GM19328 (cell line): Measurements from ENCODE around the gene ARFGAP1.

Source experiments
- ATAC-seq: cut with Tn5 transposase; IDR thresholded peaks from one replicate; pipeline ENCODE4 v1.9.1; 2021; ENCODE audit warnings: mild to moderate bottlenecking, moderate library complexity; ENCODE audit not compliant: unreplicated experiment

Gene ARFGAP1

GRCh38 chr20:63276956-63277355 is 4.3 kb downstream of the ARFGAP1 start:
- no peak for ATAC-seq

- no peak for ATAC-seq
Measured at GRCh38 chr20:63277466-63278272, 5.1 kb downstream of the ARFGAP1 start.

GRCh38 chr20:63278661-63279060 is 6.0 kb downstream of the ARFGAP1 start:
- no peak for ATAC-seq

GRCh38 chr20:63279931-63280330 is 7.3 kb downstream of the ARFGAP1 start:
- no peak for ATAC-seq

- no peak for ATAC-seq
Measured at GRCh38 chr20:63280371-63280770, 7.8 kb downstream of the ARFGAP1 start.

GRCh38 chr20:63280929-63281545 is 8.4 kb downstream of the ARFGAP1 start:
- no peak for ATAC-seq

- ATAC-seq = no peak
Measured at GRCh38 chr20:63281742-63282665, 9.4 kb downstream of the ARFGAP1 start.

- no peak for ATAC-seq
Measured at GRCh38 chr20:63282946-63283345, 10.3 kb downstream of the ARFGAP1 start.

GRCh38 chr20:63283397-63284082 is 10.9 kb downstream of the ARFGAP1 start:
- no peak for ATAC-seq

- ATAC-seq = no peak
Measured at GRCh38 chr20:63284083-63284440, 11.4 kb downstream of the ARFGAP1 start.

- no peak for ATAC-seq
Measured at GRCh38 chr20:63284544-63284949, 11.9 kb downstream of the ARFGAP1 start.

- no peak for ATAC-seq
Measured at GRCh38 chr20:63284981-63285524, 12.4 kb downstream of the ARFGAP1 start.

- ATAC-seq = no peak
Measured at GRCh38 chr20:63285636-63286615, 13.3 kb downstream of the ARFGAP1 start.

- no peak for ATAC-seq
Measured at GRCh38 chr20:63286781-63287696, 14.4 kb downstream of the ARFGAP1 start.

GRCh38 chr20:63287697-63288580 is 15.3 kb downstream of the ARFGAP1 start:
- ATAC-seq = no peak

GRCh38 chr20:63288581-63289251 is 16.1 kb downstream of the ARFGAP1 start:
- ATAC-seq = no peak
